CD4-positive, alpha-beta memory T cell (primary cell): ENCODE data around the gene RND3. TPM values are rescaled to one million over a fixed set of nuclear protein-coding genes. Genes with fewer than 3 reads are reported as not detected.

Experiments
- CTCF ChIA-PET: fragments of 350-600 bp; sonication (Branson Sonifier 250); formaldehyde crosslinking; loops from one replicate; lab custom pipeline; 2021; ENCODE audit warnings: inconsistent platforms; ENCODE audit not compliant: partially characterized antibody; lab: Charles Lee
- POLR2A ChIA-PET: fragments of 350-600 bp; sonication (Branson Sonifier 250); formaldehyde crosslinking; loops from one replicate; lab custom pipeline; 2021; ENCODE audit not compliant: partially characterized antibody; lab: Charles Lee
- DNase-seq, 5 donors: peaks; one replicate each; pipeline versions ENCODE4 v3.0.0 to v3.0.0-alpha.2; 2020 to 2022; ENCODE audit warnings: mixed read lengths in 1 of 5
- H3K27ac ChIP-seq: one replicate; pipeline ENCODE4 v1.7.0; 2013; ENCODE audit warnings: low read depth, low read length
- H3K27me3 ChIP-seq: 2 replicates; pipeline ENCODE4 v1.7.0; 2013; ENCODE audit warnings: mild to moderate bottlenecking, low read length, moderate library complexity; ENCODE audit not compliant: insufficient read depth
- H3K36me3 ChIP-seq: 2 replicates; pipeline ENCODE4 v1.7.0; 2013; ENCODE audit warnings: mild to moderate bottlenecking, low read length, moderate library complexity; ENCODE audit not compliant: insufficient read depth
- H3K4me1 ChIP-seq: 2 replicates; pipeline ENCODE4 v1.7.0; 2013; ENCODE audit warnings: mild to moderate bottlenecking, low read length, moderate library complexity; ENCODE audit not compliant: insufficient read depth
- H3K4me3 ChIP-seq, 2 donors: one replicate each; pipeline ENCODE4 v1.7.0; 2013; ENCODE audit warnings: low read length in 2 of 2, mild to moderate bottlenecking in 1 of 2
- H3K9me3 ChIP-seq, 2 donors: one replicate each; pipeline ENCODE4 v1.7.0; 2013; ENCODE audit warnings: low read length in 2 of 2, control low read depth in 1 of 2; ENCODE audit not compliant: control insufficient read depth in 1 of 2
- H3K27ac Mint-ChIP-seq, 7 donors: one replicate each; pipeline ENCODE4 v1.8.0; 2020 to 2021; ENCODE audit warnings: mixed read lengths in 7 of 7, mild to moderate bottlenecking in 6 of 7, inconsistent platforms in 3 of 7, moderate library complexity in 3 of 7
- H3K27me3 Mint-ChIP-seq, 2 donors: one replicate each; pipeline ENCODE4 v1.8.0; 2020 to 2021; ENCODE audit warnings: mixed read lengths in 2 of 2
- H3K36me3 Mint-ChIP-seq, 2 donors: one replicate each; pipeline ENCODE4 v1.8.0; 2020 to 2021; ENCODE audit warnings: mixed read lengths in 2 of 2, inconsistent platforms in 1 of 2, mild to moderate bottlenecking in 1 of 2
- H3K4me1 Mint-ChIP-seq, 4 donors: one replicate each; pipeline ENCODE4 v1.8.0; 2020 to 2021; ENCODE audit warnings: mixed read lengths in 4 of 4, mild to moderate bottlenecking in 1 of 4
- H3K4me3 Mint-ChIP-seq, 8 donors: one replicate each; pipeline ENCODE4 v1.8.0; 2020 to 2021; ENCODE audit warnings: mixed read lengths in 8 of 8, mild to moderate bottlenecking in 7 of 8, moderate library complexity in 6 of 8, inconsistent platforms in 3 of 8
- H3K9me3 Mint-ChIP-seq, 8 donors: one replicate each; pipeline ENCODE4 v1.8.0; 2020 to 2021; ENCODE audit warnings: mixed read lengths in 8 of 8, mild to moderate bottlenecking in 5 of 8, inconsistent platforms in 3 of 8, moderate library complexity in 1 of 8
- intact Hi-C: fragments of 100-400 bp; cut with micrococcal nuclease; formaldehyde crosslinking; loops from one replicate; pipeline ENCODE4 v1.15.1; 2023
- polyA plus RNA-seq, 2 donors: library from polyadenylated mRNA; unstranded; fragments of 300-500 nt; fragmentation: Illumina TruSeq; gene quantifications; one replicate each; pipeline ENCODE4 v1.2.3, GENCODE V29; 2021
- total RNA-seq, 2 experiments: library from RNA; stranded (reverse); gene quantifications; one replicate each; pipeline ENCODE4 v1.2.3, GENCODE V29; 2021

RND3 gene
- total and polyA plus RNA-seq, 4 experiments from 2014 or later = not detected

GRCh38 chr2:150445398-150445797 lies 42.1 kb downstream of the RND3 start:
- Histone ChIP-seq H3K9me3 (no peaks in the 10 kb centered on the region), H3K36me3 (no peaks in the 10 kb centered on the region), H3K4me3 (no peak overlapping the region), H3K27me3 (no peaks in the 10 kb centered on the region), H3K4me1 (no peaks in the 10 kb centered on the region), H3K27ac (no peak overlapping the region)
- POLR2A ChIA-PET = no interaction called here
- Mint-ChIP-seq H3K4me1 (no peaks in the 10 kb centered on the region), H3K4me3 (no peak overlapping the region), H3K9me3 (no peaks in the 10 kb centered on the region), H3K36me3 (no peaks in the 10 kb centered on the region), H3K27me3 (no peaks in the 10 kb centered on the region), H3K27ac (no peak overlapping the region)
- intact Hi-C loops = no loop called here
- no peak for DNase-seq
- CTCF ChIA-PET = no interaction called here

- ChIA-PET CTCF (interaction anchor here (0.5 kb wide), 1 partner anchor 881 kb away, joined by 4 read pairs; no protein-coding TSS in a partner anchor), POLR2A (no interaction called here)
- no peaks in the 10 kb centered on the region for H3K27me3 ChIP-seq
- no peak overlapping the region for H3K4me3 ChIP-seq
- H3K9me3 ChIP-seq = no peaks in the 10 kb centered on the region
- H3K36me3 ChIP-seq = no peaks in the 10 kb centered on the region
- H3K4me3 Mint-ChIP-seq = no peak overlapping the region
- no peaks in the 10 kb centered on the region for H3K4me1 Mint-ChIP-seq
- no peak overlapping the region for H3K27ac ChIP-seq
- H3K27me3 Mint-ChIP-seq = no peaks in the 10 kb centered on the region
- no peak for DNase-seq
- H3K27ac Mint-ChIP-seq = no peak overlapping the region
- no peaks in the 10 kb centered on the region for H3K4me1 ChIP-seq
- intact Hi-C loops = no loop called here
- H3K9me3 Mint-ChIP-seq = no peaks in the 10 kb centered on the region
- no peaks in the 10 kb centered on the region for H3K36me3 Mint-ChIP-seq
These were observed 45.0 kb downstream of the RND3 start for GRCh38 chr2:150442484-150442883.

DNA sequence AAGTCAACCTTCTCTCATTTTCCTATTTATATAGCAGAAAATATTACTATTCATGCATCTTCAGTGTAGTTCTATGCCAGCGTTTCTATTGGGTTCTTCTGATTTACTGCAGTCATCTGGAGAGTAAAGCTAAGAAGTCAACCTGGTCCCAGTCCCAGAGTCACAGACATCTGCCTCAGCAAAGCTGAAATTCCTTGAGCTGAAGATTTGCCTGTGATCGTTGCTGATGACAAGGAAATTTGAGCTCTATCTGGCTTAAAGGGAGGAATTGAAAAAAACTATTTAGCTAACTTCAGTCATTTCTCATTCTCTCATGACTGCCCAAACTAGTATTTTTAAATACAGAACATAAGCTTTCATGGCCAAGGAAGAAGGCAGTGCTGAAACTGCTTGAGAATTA lies 45.7 kb downstream of the RND3 start:
- intact Hi-C loops = no loop called here
- POLR2A ChIA-PET = no interaction called here
- H3K9me3 Mint-ChIP-seq = peaks cover 0 to 5% (median under 1%) of the 10 kb centered on the region in 8 donors
- no peaks in the 10 kb centered on the region for H3K4me1 Mint-ChIP-seq
- no peaks in the 10 kb centered on the region for H3K9me3 ChIP-seq
- no peak overlapping the region for H3K4me3 Mint-ChIP-seq
- no peak overlapping the region for H3K27ac Mint-ChIP-seq
- H3K36me3 ChIP-seq = no peaks in the 10 kb centered on the region
- H3K36me3 Mint-ChIP-seq = no peaks in the 10 kb centered on the region
- H3K4me1 ChIP-seq = no peaks in the 10 kb centered on the region
- CTCF ChIA-PET = no interaction called here
- no peaks in the 10 kb centered on the region for H3K27me3 ChIP-seq
- no peaks in the 10 kb centered on the region for H3K27me3 Mint-ChIP-seq
- no peak overlapping the region for H3K27ac ChIP-seq
- no peak for DNase-seq
- H3K4me3 ChIP-seq = no peak overlapping the region

DNA sequence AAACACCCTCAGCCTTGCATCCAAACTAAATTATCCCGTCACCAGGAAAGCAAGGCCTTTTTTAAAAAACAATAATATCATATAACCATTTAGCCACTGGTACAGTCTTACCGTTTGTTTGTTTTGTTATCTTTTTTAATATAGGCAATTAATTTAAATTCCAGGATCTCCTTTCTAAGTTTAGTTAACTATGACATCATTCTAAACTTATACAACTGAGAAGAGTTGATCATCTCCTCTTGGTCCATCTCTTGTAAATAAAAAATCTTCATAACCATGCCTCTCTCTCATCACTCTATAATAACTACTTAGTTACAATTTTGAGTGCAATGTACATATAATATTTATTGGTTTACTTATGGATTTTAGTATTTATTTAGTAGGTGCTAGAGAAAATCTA lies 46.2 kb downstream of the RND3 start:
- no peak overlapping the region for H3K27ac ChIP-seq
- no peak for DNase-seq
- H3K27ac Mint-ChIP-seq = no peak overlapping the region
- H3K4me1 Mint-ChIP-seq = no peaks in the 10 kb centered on the region
- H3K27me3 ChIP-seq = no peaks in the 10 kb centered on the region
- H3K36me3 Mint-ChIP-seq = no peaks in the 10 kb centered on the region
- H3K4me1 ChIP-seq = no peaks in the 10 kb centered on the region
- ChIA-PET CTCF (no interaction called here), POLR2A (no interaction called here)
- peaks cover 0 to 5% (median 3%) of the 10 kb centered on the region in 8 donors for H3K9me3 Mint-ChIP-seq
- no peaks in the 10 kb centered on the region for H3K27me3 Mint-ChIP-seq
- H3K36me3 ChIP-seq = no peaks in the 10 kb centered on the region
- H3K4me3 Mint-ChIP-seq = no peak overlapping the region
- H3K4me3 ChIP-seq = no peak overlapping the region
- no peaks in the 10 kb centered on the region for H3K9me3 ChIP-seq
- intact Hi-C loops = no loop called here

DNA sequence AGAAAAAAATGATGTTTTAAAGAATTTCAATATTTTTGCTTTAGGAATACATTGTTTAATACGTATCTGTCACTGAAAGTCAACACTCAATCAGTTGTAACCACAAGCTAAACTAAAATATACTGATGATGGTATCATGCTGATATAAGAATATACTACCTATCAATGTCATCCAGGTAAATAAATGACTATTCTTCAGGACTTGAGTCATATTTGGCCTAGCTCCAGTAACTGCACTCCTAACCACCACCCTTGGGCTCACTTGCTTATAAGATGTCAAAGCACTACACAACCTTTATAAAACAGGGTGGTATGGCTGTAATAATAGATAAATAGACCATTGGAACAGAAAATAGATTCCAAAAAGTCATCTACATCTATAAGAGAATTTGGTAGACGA lies 48.8 kb downstream of the RND3 start:
- POLR2A ChIA-PET = no interaction called here
- no peaks in the 10 kb centered on the region for H3K36me3 Mint-ChIP-seq
- H3K27me3 Mint-ChIP-seq = no peaks in the 10 kb centered on the region
- no peak for DNase-seq
- CTCF ChIA-PET = no interaction called here
- H3K4me1 Mint-ChIP-seq = no peaks in the 10 kb centered on the region
- no peaks in the 10 kb centered on the region for H3K9me3 ChIP-seq
- H3K36me3 ChIP-seq = no peaks in the 10 kb centered on the region
- no peaks in the 10 kb centered on the region for H3K27me3 ChIP-seq
- H3K4me3 ChIP-seq = no peak overlapping the region
- no peaks in the 10 kb centered on the region for H3K4me1 ChIP-seq
- no peak overlapping the region for H3K27ac ChIP-seq
- intact Hi-C loops = no loop called here
- H3K27ac Mint-ChIP-seq = no peak overlapping the region
- H3K4me3 Mint-ChIP-seq = no peak overlapping the region
- H3K9me3 Mint-ChIP-seq = peaks cover 3 to 6% (median 5%) of the 10 kb centered on the region in 8 donors

- intact Hi-C loops = no loop called here
- no peak overlapping the region for H3K27ac Mint-ChIP-seq
- ChIA-PET POLR2A (no interaction called here), CTCF (no interaction called here)
- H3K4me3 Mint-ChIP-seq = no peak overlapping the region
- H3K36me3 Mint-ChIP-seq = no peaks in the 10 kb centered on the region
- Histone ChIP-seq H3K4me1 (no peaks in the 10 kb centered on the region), H3K9me3 (no peaks in the 10 kb centered on the region), H3K36me3 (no peaks in the 10 kb centered on the region), H3K4me3 (no peak overlapping the region), H3K27ac (no peak overlapping the region), H3K27me3 (no peaks in the 10 kb centered on the region)
- no peak for DNase-seq
- no peaks in the 10 kb centered on the region for H3K4me1 Mint-ChIP-seq
- no peaks in the 10 kb centered on the region for H3K27me3 Mint-ChIP-seq
- H3K9me3 Mint-ChIP-seq = peaks cover 3 to 6% (median 5%) of the 10 kb centered on the region in 8 donors
These were observed 49.4 kb downstream of the RND3 start for GRCh38 chr2:150438041-150438440.

DNA sequence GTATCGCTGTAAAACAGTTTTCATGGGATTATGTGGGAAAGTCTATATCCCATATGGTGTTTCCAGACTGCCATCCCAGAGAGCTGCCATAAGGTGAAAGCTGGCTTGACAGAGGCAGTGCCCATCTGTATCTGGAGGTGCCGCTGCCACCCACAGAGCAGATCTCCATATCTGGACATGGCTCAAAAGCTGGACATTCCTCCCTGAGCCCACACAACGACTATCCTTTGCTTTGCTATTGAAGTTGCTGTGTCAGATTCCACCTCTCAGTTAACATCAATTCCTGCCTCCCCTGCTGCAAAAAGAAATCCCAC lies 55.2 kb downstream of the RND3 start:
- no peaks in the 10 kb centered on the region for H3K36me3 Mint-ChIP-seq
- no peak overlapping the region for H3K4me3 Mint-ChIP-seq
- no peak overlapping the region for H3K27ac Mint-ChIP-seq
- DNase-seq = no peak
- no peaks in the 10 kb centered on the region for H3K27me3 Mint-ChIP-seq
- intact Hi-C loops = no loop called here
- no peaks in the 10 kb centered on the region for H3K4me1 Mint-ChIP-seq
- POLR2A ChIA-PET = no interaction called here
- no peaks in the 10 kb centered on the region for H3K4me1 ChIP-seq
- H3K36me3 ChIP-seq = no peaks in the 10 kb centered on the region
- no peaks in the 10 kb centered on the region for H3K27me3 ChIP-seq
- no peaks in the 10 kb centered on the region for H3K9me3 ChIP-seq
- CTCF ChIA-PET = no interaction called here
- H3K9me3 Mint-ChIP-seq = peaks cover 3 to 6% (median 4%) of the 10 kb centered on the region in 8 donors
- no peak overlapping the region for H3K27ac ChIP-seq
- no peak overlapping the region for H3K4me3 ChIP-seq
